Neural cell (in vitro differentiated cells): ENCODE data around the gene IMMP2L. TPM values are rescaled to one million over a fixed set of nuclear protein-coding genes. Genes with fewer than 3 reads are reported as not detected.

Experiments
- H2AFZ ChIP-seq: fragments of 200-600, 300-800 bp; sonication (generic), shearing (Covaris generic); 2 replicates; pipeline ENCODE4 v1.6.0; 2014; ENCODE audit warnings: low read depth, mild to moderate bottlenecking, antibody characterized with exemption, low read length, moderate library complexity
- H3F3A ChIP-seq: fragments of 200-600 bp; shearing (Covaris generic); 2 replicates; pipeline ENCODE4 v1.6.1; 2016; ENCODE audit warnings: mild to moderate bottlenecking, moderate library complexity, mixed read lengths, antibody characterized with exemption, low read length; ENCODE audit not compliant: insufficient read depth, poor library complexity, severe bottlenecking
- H3K27ac ChIP-seq: fragments of 200-600, 300-800 bp; sonication (generic), shearing (Covaris generic); 2 replicates; pipeline ENCODE4 v1.5.1; 2014; ENCODE audit warnings: mild to moderate bottlenecking, low read length, moderate library complexity
- H3K27me3 ChIP-seq: fragments of 300-800, 200-600 bp; sonication (generic), shearing (Covaris generic); 2 replicates; pipeline ENCODE4 v1.6.0; 2014; ENCODE audit warnings: mild to moderate bottlenecking, low read depth, low read length, moderate library complexity; ENCODE audit not compliant: insufficient read depth
- H3K36me3 ChIP-seq: fragments of 300-800, 200-600 bp; sonication (generic), shearing (Covaris generic); 2 replicates; pipeline ENCODE4 v1.5.1; 2014; ENCODE audit warnings: mild to moderate bottlenecking, antibody characterized with exemption, low read length, moderate library complexity; ENCODE audit not compliant: insufficient read depth
- H3K4me2 ChIP-seq: fragments of 300-800, 200-600 bp; sonication (generic), shearing (Covaris generic); 2 replicates; pipeline ENCODE4 v1.6.0; 2014; ENCODE audit warnings: mild to moderate bottlenecking, low read length
- H3K4me3 ChIP-seq: fragments of 300-800, 200-600 bp; sonication (generic), shearing (Covaris generic); 2 replicates; pipeline ENCODE4 v1.5.1; 2014; ENCODE audit warnings: mild to moderate bottlenecking, low read length, moderate library complexity
- H3K79me2 ChIP-seq: fragments of 200-600 bp; shearing (Covaris generic); replicated peaks from 2 replicates; pipeline ENCODE4 v1.6.0; 2014; ENCODE audit warnings: mild to moderate bottlenecking, low read length, moderate library complexity; ENCODE audit not compliant: insufficient read depth
- H3K9ac ChIP-seq: fragments of 300-800, 200-600 bp; sonication (generic), shearing (Covaris generic); 2 replicates; pipeline ENCODE4 v1.6.1; 2016; ENCODE audit warnings: mild to moderate bottlenecking, low read length, mixed read lengths
- H3K9me2 ChIP-seq: fragments of 200-600 bp; shearing (Covaris generic); 2 replicates; pipeline ENCODE4 v1.6.1; 2016; ENCODE audit warnings: mild to moderate bottlenecking, low read length, mixed read lengths; ENCODE audit not compliant: insufficient read depth
- H3K9me3 ChIP-seq: fragments of 200-600, 300-800 bp; sonication (generic), shearing (Covaris generic); 2 replicates; pipeline ENCODE4 v1.6.1; 2016; ENCODE audit warnings: mild to moderate bottlenecking, mixed run types, low read length, moderate library complexity, mixed read lengths
- H4K20me1 ChIP-seq: fragments of 200-600 bp; shearing (Covaris generic); 2 replicates; pipeline ENCODE4 v1.6.1; 2016; ENCODE audit warnings: mild to moderate bottlenecking, mixed run types; ENCODE audit not compliant: insufficient read depth
- CTCF ChIP-seq: fragments of 450-650 bp; IDR thresholded peaks from 2 replicates; pipeline ENCODE4 v1.5.1; 2014; ENCODE audit warnings: antibody characterized with exemption, mild to moderate bottlenecking, moderate library complexity; ENCODE audit not compliant: poor library complexity, severe bottlenecking
- EP300 ChIP-seq: fragments of 450-650 bp; conservative IDR thresholded peaks from 2 replicates; pipeline ENCODE4 v1.6.1; 2014; ENCODE audit warnings: antibody characterized with exemption, mild to moderate bottlenecking, moderate library complexity; ENCODE audit not compliant: poor library complexity, severe bottlenecking
- EZH2 ChIP-seq: fragments of 200-600, 300-800 bp; shearing (Covaris generic), sonication (generic); IDR thresholded peaks from 2 replicates; pipeline ENCODE4 v1.6.1; 2014; ENCODE audit warnings: antibody characterized with exemption, low read length, borderline replicate concordance, mild to moderate bottlenecking; ENCODE audit not compliant: insufficient read depth, poor library complexity, severe bottlenecking
- MXI1 ChIP-seq: fragments of 450-650 bp; conservative IDR thresholded peaks from 2 replicates; pipeline ENCODE4 v1.6.1; 2014; ENCODE audit warnings: antibody characterized with exemption, mild to moderate bottlenecking; ENCODE audit not compliant: poor library complexity, severe bottlenecking
- POLR2AphosphoS5 ChIP-seq: IDR thresholded peaks from 2 replicates; pipeline ENCODE4 v1.6.1; 2012
- RAD21 ChIP-seq: fragments of 450-650 bp; conservative IDR thresholded peaks from 2 replicates; pipeline ENCODE4 v1.6.1; 2014; ENCODE audit warnings: antibody characterized with exemption, mild to moderate bottlenecking, moderate library complexity
- REST ChIP-seq: IDR thresholded peaks from 2 replicates; pipeline ENCODE4 v1.6.1; 2012; ENCODE audit warnings: borderline replicate concordance
- SMC3 ChIP-seq: fragments of 450-650 bp; conservative IDR thresholded peaks from 2 replicates; pipeline ENCODE4 v1.6.1; 2014; ENCODE audit warnings: antibody characterized with exemption, mild to moderate bottlenecking, moderate library complexity; ENCODE audit not compliant: poor library complexity
- TAF1 ChIP-seq: IDR thresholded peaks from 2 replicates; pipeline ENCODE4 v1.6.1; 2012; ENCODE audit warnings: low read depth
- polyA plus RNA-seq: library from polyadenylated mRNA; depleted of rRNA; stranded (reverse); fragments of >200 nt; gene quantifications from 2 replicates; pipeline ENCODE4 v1.2.3, GENCODE V29; 2014

Gene IMMP2L
- polyA plus RNA-seq, 1 donor from 2014 or later, result 9.7 TPM

- Histone ChIP-seq H3K36me3 (no peaks in the 10 kb centered on the region), H3K9me3 (no peaks in the 10 kb centered on the region), H3K4me3 (no peak overlapping the region), H2AFZ (no peak overlapping the region), H3K9me2 (no peaks in the 10 kb centered on the region), H3K9ac (no peak overlapping the region), H3F3A (no peaks in the 10 kb centered on the region), H3K4me2 (no peak overlapping the region), H3K27ac (no peak overlapping the region), H3K79me2 (no peaks in the 10 kb centered on the region), H3K27me3 (no peaks in the 10 kb centered on the region), H4K20me1 (no peaks in the 10 kb centered on the region)
- TF ChIP-seq POLR2AphosphoS5 (no peak), SMC3 (no peak), TAF1 (no peak), REST (no peak), RAD21 (no peak), MXI1 (no peak)
Measured at GRCh38 chr7:110647266-110647665, 915.0 kb downstream of the IMMP2L start.

GRCh38 chr7:110646804-110647203, 915.5 kb downstream of the IMMP2L start:
- no peaks in the 10 kb centered on the region for H3K9me2 ChIP-seq
- no peak overlapping the region for H2AFZ ChIP-seq
- no peak overlapping the region for H3K9ac ChIP-seq
- H3K4me3 ChIP-seq, result no peak overlapping the region
- no peak overlapping the region for H3K27ac ChIP-seq
- no peaks in the 10 kb centered on the region for H3K79me2 ChIP-seq
- H3F3A ChIP-seq, result no peaks in the 10 kb centered on the region
- no peaks in the 10 kb centered on the region for H4K20me1 ChIP-seq
- TF ChIP-seq MXI1 (no peak), TAF1 (no peak), EP300 (no peak), CTCF (no peak), EZH2 (no peak), RAD21 (no peak), POLR2AphosphoS5 (no peak), REST (no peak), SMC3 (no peak)
- no peak overlapping the region for H3K4me2 ChIP-seq
- no peaks in the 10 kb centered on the region for H3K27me3 ChIP-seq
- H3K9me3 ChIP-seq, result no peaks in the 10 kb centered on the region
- no peaks in the 10 kb centered on the region for H3K36me3 ChIP-seq
